ENCODE results near the gene DAND5. TPM values are rescaled to one million over a fixed set of nuclear protein-coding genes. Genes with fewer than 3 reads are reported as not detected.

The DAND5 gene
- total and polyA plus RNA-seq, 2 of the 13 experiments (the other 11 are each of a cell fraction or from before 2014, with no cell fraction given), result 0.04 TPM; not detected in 1

DNA sequence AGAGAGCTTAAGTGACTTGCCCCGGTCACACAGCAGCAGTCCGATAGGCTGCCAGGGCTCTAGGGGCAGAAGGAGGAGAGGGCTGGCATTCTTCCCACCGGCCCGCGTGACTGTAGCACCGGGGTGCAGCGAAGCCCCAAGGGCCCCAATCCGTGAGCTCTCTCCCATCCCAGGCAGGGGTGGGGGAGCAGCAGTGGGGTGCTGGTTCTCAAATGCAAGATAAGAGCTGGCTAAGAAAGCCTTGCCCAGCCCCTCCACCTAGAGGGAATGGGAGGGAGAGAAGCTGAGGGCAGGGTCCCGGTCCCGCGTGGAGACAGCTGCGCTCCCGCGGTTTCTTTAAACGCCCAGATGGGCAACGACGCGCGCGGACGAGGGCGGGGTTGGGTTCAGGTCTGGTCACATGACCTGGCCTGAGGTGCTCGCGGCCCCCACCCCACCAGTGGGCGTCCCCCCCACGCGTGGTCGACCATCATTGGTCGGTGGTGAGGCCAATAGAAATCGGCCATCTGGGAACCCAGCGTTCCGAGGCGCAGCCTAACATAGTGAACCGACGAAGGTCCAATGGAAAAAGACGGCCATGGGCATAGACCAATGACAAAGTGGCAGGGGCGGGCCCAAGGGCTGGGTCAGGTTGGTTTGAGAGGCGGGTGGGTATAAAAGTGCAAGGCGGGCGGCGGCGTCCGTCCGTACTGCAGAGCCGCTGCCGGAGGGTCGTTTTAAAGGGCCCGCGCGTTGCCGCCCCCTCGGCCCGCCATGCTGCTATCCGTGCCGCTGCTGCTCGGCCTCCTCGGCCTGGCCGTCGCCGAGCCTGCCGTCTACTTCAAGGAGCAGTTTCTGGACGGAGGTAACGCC is 31.2 kb upstream of the DAND5 start, which contains the start of gene CALR:
TSS of gene CALR (plus strand) at position 683 of the 852 bp plus-strand sequence. CDS start at position 754, 71 bp downstream.
- in situ Hi-C loops (cut with HindIII; ENCODE audit: extremely low pct_ligation_motif_present, low pct_unique_long_range_greater_than_20kb) (no loop called here), intact Hi-C loops (cut with micrococcal nuclease; ENCODE audit: unreplicated experiment) (no loop called here)
- H3K4me2 ChIP-seq (ENCODE audit: low read depth, low read length), result peak within 1 kb of the TSS; percentile 96
- H3K4me3 ChIP-seq (replicated peaks in 1 of 3; ENCODE audit: insufficient read depth in 1 of 3, low read depth in 2 of 3, low read length in 3 of 3), result peak within 1 kb of the TSS; percentile 84 to 97 (median 88)
- DNase-seq (ENCODE audit: low spot score) (peak; percentile 98), FAIRE-seq (peak; percentile 86), ATAC-seq (peak; percentile 91)
- WGBS (ENCODE audit: low lambda C conversion rate), result 0% methylated on average over 32 of the region's 63 CpGs
- POLR2A ChIA-PET, result interaction anchor here (0.9 to 1.8 kb wide), 8 partner anchors 8 to 117 kb away, joined by 3 to 16 read pairs (median 5); partner anchors contain the start of gene GCDH
- peaks cover 8 to 30% of the 10 kb centered on the region in 2 experiments for H3K36me3 ChIP-seq (replicated peaks in 1 of 2; ENCODE audit: control insufficient read depth in 1 of 2, insufficient read depth in 2 of 2, low read length in 2 of 2)
- CTCF ChIA-PET (ENCODE audit: low intra/inter-chr PET ratio, low total read pairs), result no interaction called here
- peaks cover 32% of the 10 kb centered on the region for H3K79me2 ChIP-seq (ENCODE audit: insufficient read depth, low read length)
- H3K27ac ChIP-seq (ENCODE audit: extremely low read length, insufficient read depth, low read length), result peak within 1 kb of the TSS; percentile 79
- H3K27me3 ChIP-seq (ENCODE audit: control insufficient read depth in 1 of 2, insufficient read depth in 2 of 2, low read length in 2 of 2), result peaks cover 0 to 5% of the 10 kb centered on the region in 2 experiments; a peak in 1 of 5 replicates
- H3K4me1 ChIP-seq (ENCODE audit: insufficient read depth, low read length), result peaks cover 51% of the 10 kb centered on the region
- H3K9ac ChIP-seq (ENCODE audit: insufficient read depth, low read depth, low read length), result peak within 1 kb of the TSS; percentile 99
- H2AFZ ChIP-seq (ENCODE audit: low read length), result no peak within 1 kb of the TSS
- H4K20me1 ChIP-seq (ENCODE audit: insufficient read depth, low read length), result peaks cover 13% of the 10 kb centered on the region
- BruUV-seq (replicated peaks), result no TSS peak
- no peaks in the 10 kb centered on the region for H3K9me3 ChIP-seq (ENCODE audit: low read length)
- TF ChIP-seq ISX (CRISPR knock-in tag; conservative IDR thresholded peaks at IDR 0.05) (peak; percentile 46; the same call in 1 of the 2 replicates), SRSF1 (optimal IDR thresholded peaks at IDR 0.05; ENCODE audit: low read depth, low read length) (no peak), ZFY (CRISPR knock-in tag; IDR thresholded peaks at IDR 0.05) (peak; percentile 86), SOX5 (CRISPR knock-in tag; IDR thresholded peaks at IDR 0.05; ENCODE audit: borderline replicate concordance) (peak; percentile 19; the same call in 1 of the 2 replicates), HNRNPUL1 (IDR thresholded peaks at IDR 0.05; ENCODE audit: low read depth, low read length) (0 out of 2 replicates have a peak, but pooled peaks have one; percentile 43), ZNF367 (CRISPR knock-in tag; IDR thresholded peaks at IDR 0.05; ENCODE audit: borderline replicate concordance) (peak; percentile 86; the same call in 1 of the 2 replicates), SMYD3 (CRISPR knock-in tag; IDR thresholded peaks at IDR 0.05) (no peak; the same call in 1 of the 2 replicates), SP2 (CRISPR knock-in tag; IDR thresholded peaks at IDR 0.05) (peak; percentile 97), PATZ1 (CRISPR knock-in tag; IDR thresholded peaks at IDR 0.05) (peak; percentile 98), HDAC2 (CRISPR knock-in tag; IDR thresholded peaks at IDR 0.05) (peak; percentile 62; the same call in 1 of the 2 replicates), ZSCAN9 (CRISPR knock-in tag; IDR thresholded peaks at IDR 0.05; ENCODE audit: borderline replicate concordance) (peak; percentile 54; the same call in 1 of the 2 replicates), RNF2 (conservative IDR thresholded peaks at IDR 0.05; ENCODE audit: low read depth) (no peak), CC2D1A (CRISPR knock-in tag; IDR thresholded peaks at IDR 0.05) (no peak), MTF2 (CRISPR knock-in tag; IDR thresholded peaks at IDR 0.05; ENCODE audit: borderline replicate concordance) (peak; percentile 67; the same call in 1 of the 2 replicates), ZNF260 (CRISPR knock-in tag; IDR thresholded peaks at IDR 0.05; ENCODE audit: borderline replicate concordance, low read depth) (no peak), ZNF138 (CRISPR knock-in tag; IDR thresholded peaks at IDR 0.05; ENCODE audit: low read depth) (no peak), SAP130 (CRISPR knock-in tag; IDR thresholded peaks at IDR 0.05; ENCODE audit: low read depth) (peak; percentile 82), CENPBD1 (CRISPR knock-in tag; IDR thresholded peaks at IDR 0.05; ENCODE audit: borderline replicate concordance, low read depth) (no peak; the same call in 1 of the 2 replicates), FOSL2 (CRISPR knock-in tag; IDR thresholded peaks at IDR 0.05) (0 out of 2 replicates have a peak, but pooled peaks have one; percentile 4)

Data from HepG2 (cell line).